ENCODE data around the gene ERAP2.

GRCh38 chr5:96857454-96857853, 18.8 kb upstream of the ERAP2 start:
- TF ChIP-seq POLR2A (IDR thresholded peaks at IDR 0.05; ENCODE audit: low read length) (no peak), GATA1 (IDR thresholded peaks at IDR 0.05; ENCODE audit: low read depth, low read length) (no peak)
